K562 (cell line): ENCODE measurements around the gene CEP131. TPM values are rescaled to one million over a fixed set of nuclear protein-coding genes. Genes with fewer than 3 reads are reported as not detected.

Experiments
- BRD9 ChIP-seq: fragments of 450-650 bp; IDR thresholded peaks from 2 replicates; pipeline ENCODE4 v1.6.1; 2018; ENCODE audit warnings: low read depth; ENCODE audit not compliant: partially characterized antibody
- CBX3 ChIP-seq, 2 experiments: IDR thresholded peaks; 1 replicate in 1 of 2; 2 replicates in 1 of 2; pipeline ENCODE4 v1.6.1; 2012; ENCODE audit warnings: inconsistent platforms in 2 of 2, low read length in 2 of 2, borderline replicate concordance in 1 of 2, control low read depth in 1 of 2
- HMG20B ChIP-seq: fragments of 250-450 bp; sonication (Bioruptor Pico); IDR thresholded peaks from 2 replicates; pipeline ENCODE4 v1.5.0; 2021; ENCODE audit warnings: mild to moderate bottlenecking
- MYBL2 ChIP-seq, 2 experiments: fragments of 450-650 bp in 1 of 2; sonication (generic) in 1 of 2; formaldehyde crosslinking in 1 of 2; IDR thresholded peaks; 2 replicates each; pipeline versions ENCODE4 v1.6.1 to v1.8.1; 2017 to 2022; ENCODE audit warnings: borderline replicate concordance in 1 of 2, inconsistent platforms in 1 of 2, low read depth in 1 of 2, mild to moderate bottlenecking in 1 of 2, missing genetic modification reagents in 1 of 2, moderate library complexity in 1 of 2
- TAF7 ChIP-seq: fragments of 450-650 bp; IDR thresholded peaks from 2 replicates; pipeline ENCODE4 v1.6.1; 2016; ENCODE audit warnings: missing genetic modification characterization, missing compliant biosample characterization
- ZFP30 ChIP-seq: fragments of 250-450 bp; sonication (Bioruptor Pico); IDR thresholded peaks from 2 replicates; pipeline ENCODE4 v1.8.0; 2022; ENCODE audit warnings: moderate library complexity, mild to moderate bottlenecking, inconsistent platforms, borderline replicate concordance
- ZNF175 ChIP-seq: fragments of 200-800 bp; sonication (Bioruptor generic); IDR thresholded peaks from 2 replicates; pipeline ENCODE4 v1.6.1; 2016; ENCODE audit warnings: low read depth, mild to moderate bottlenecking, missing genetic modification characterization, missing compliant biosample characterization
- ZNF354B ChIP-seq: fragments of 250-450 bp; sonication (Bioruptor Pico); IDR thresholded peaks from 2 replicates; pipeline ENCODE4 v1.4.0; 2020
- ZNF717 ChIP-seq: fragments of 250-450 bp; sonication (Bioruptor Pico); IDR thresholded peaks from 2 replicates; pipeline ENCODE4 v1.5.0; 2021
- polyA plus RNA-seq, 8 experiments: library from polyadenylated mRNA; depleted of rRNA in 4 of 8; stranded (reverse) in 5 of 8; unstranded in 3 of 8; fragments of >200 nt; fragmentation: Nextera tagmentation in 2 of 8; fragmentation: Illumina TruSeq in 1 of 8; extraction: Ambion mirVana in 2 of 8; extraction: Trizol in 1 of 8; gene quantifications; 2 replicates each; pipeline versions ENCODE4 v1.2.1 to v1.2.3, GENCODE V29; 2011 to 2014; ENCODE audit warnings: inconsistent platforms in 1 of 8, missing spikeins in 1 of 8
- total RNA-seq, 7 experiments: library from RNA; depleted of rRNA in 6 of 7; stranded (reverse); fragments of >200 nt in 6 of 7; fragmentation: Illumina TruSeq in 2 of 7; extraction: Trizol in 2 of 7; gene quantifications; 2 replicates each; pipeline versions ENCODE4 v1.2.1 to v1.2.3, GENCODE V29; 2011 to 2021; ENCODE audit warnings: low replicate concordance in 1 of 7
- TF ChIP-seq, protein P1 (sequence below): fragments of 450-650 bp; IDR thresholded peaks from 2 replicates; pipeline ENCODE4 v1.6.1; 2016; ENCODE audit warnings: mild to moderate bottlenecking, moderate library complexity
- TF ChIP-seq, protein P2 (sequence below): sonication (generic); formaldehyde crosslinking; IDR thresholded peaks from 2 replicates; pipeline ENCODE4 v1.8.0; 2023; ENCODE audit warnings: mild to moderate bottlenecking, missing genetic modification reagents

CEP131 gene
- total and polyA plus RNA-seq, 9 of the 15 experiments (the other 6 are each of a cell fraction or from before 2014, with no cell fraction given), result 0.24 to 21.2 (median 2.3) TPM

DNA sequence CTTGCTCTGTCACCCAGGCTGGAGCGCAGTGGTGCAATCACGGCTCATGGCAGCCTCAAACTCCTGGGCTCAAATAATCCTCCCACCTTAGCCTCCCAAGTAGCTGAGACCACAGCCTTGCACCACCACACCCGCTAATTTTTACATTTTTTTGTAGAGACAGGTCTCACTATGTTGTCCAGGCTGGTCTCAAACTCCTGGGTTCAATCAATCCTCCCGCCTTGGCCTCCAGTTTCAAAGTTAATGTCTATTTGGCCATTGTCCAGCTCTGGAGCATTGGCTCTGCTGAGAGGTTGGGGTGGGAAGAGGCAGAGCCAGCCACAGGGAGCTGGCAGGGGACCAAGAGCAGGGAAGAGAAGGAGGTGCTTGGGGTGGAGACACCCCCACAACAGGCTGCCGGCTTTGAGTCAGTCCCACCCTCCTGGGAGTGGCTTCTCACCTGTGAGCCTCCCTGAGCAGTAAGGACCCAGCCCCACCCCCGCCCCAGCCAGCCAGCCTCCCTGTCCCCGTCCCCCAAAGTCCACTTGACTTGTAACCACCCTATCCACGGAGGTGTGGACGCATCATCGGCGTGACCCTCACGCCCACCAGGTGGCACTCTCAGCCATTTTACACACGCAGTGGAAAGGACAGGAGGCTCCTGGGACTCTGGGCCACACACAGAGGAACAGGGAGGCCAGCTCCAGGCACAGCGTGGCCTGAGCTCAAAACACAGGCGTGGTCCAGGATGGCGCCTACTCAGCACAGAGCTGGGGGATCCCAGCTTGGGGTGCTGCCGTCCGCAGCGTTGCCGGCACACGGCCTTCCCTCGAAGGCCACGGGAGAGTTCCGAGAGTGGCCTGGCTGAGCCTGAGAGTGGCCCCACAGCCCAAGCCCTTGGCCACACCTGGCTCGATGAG is 80.2 kb downstream of the CEP131 start (continued):
- TF ChIP-seq, protein P1, sequence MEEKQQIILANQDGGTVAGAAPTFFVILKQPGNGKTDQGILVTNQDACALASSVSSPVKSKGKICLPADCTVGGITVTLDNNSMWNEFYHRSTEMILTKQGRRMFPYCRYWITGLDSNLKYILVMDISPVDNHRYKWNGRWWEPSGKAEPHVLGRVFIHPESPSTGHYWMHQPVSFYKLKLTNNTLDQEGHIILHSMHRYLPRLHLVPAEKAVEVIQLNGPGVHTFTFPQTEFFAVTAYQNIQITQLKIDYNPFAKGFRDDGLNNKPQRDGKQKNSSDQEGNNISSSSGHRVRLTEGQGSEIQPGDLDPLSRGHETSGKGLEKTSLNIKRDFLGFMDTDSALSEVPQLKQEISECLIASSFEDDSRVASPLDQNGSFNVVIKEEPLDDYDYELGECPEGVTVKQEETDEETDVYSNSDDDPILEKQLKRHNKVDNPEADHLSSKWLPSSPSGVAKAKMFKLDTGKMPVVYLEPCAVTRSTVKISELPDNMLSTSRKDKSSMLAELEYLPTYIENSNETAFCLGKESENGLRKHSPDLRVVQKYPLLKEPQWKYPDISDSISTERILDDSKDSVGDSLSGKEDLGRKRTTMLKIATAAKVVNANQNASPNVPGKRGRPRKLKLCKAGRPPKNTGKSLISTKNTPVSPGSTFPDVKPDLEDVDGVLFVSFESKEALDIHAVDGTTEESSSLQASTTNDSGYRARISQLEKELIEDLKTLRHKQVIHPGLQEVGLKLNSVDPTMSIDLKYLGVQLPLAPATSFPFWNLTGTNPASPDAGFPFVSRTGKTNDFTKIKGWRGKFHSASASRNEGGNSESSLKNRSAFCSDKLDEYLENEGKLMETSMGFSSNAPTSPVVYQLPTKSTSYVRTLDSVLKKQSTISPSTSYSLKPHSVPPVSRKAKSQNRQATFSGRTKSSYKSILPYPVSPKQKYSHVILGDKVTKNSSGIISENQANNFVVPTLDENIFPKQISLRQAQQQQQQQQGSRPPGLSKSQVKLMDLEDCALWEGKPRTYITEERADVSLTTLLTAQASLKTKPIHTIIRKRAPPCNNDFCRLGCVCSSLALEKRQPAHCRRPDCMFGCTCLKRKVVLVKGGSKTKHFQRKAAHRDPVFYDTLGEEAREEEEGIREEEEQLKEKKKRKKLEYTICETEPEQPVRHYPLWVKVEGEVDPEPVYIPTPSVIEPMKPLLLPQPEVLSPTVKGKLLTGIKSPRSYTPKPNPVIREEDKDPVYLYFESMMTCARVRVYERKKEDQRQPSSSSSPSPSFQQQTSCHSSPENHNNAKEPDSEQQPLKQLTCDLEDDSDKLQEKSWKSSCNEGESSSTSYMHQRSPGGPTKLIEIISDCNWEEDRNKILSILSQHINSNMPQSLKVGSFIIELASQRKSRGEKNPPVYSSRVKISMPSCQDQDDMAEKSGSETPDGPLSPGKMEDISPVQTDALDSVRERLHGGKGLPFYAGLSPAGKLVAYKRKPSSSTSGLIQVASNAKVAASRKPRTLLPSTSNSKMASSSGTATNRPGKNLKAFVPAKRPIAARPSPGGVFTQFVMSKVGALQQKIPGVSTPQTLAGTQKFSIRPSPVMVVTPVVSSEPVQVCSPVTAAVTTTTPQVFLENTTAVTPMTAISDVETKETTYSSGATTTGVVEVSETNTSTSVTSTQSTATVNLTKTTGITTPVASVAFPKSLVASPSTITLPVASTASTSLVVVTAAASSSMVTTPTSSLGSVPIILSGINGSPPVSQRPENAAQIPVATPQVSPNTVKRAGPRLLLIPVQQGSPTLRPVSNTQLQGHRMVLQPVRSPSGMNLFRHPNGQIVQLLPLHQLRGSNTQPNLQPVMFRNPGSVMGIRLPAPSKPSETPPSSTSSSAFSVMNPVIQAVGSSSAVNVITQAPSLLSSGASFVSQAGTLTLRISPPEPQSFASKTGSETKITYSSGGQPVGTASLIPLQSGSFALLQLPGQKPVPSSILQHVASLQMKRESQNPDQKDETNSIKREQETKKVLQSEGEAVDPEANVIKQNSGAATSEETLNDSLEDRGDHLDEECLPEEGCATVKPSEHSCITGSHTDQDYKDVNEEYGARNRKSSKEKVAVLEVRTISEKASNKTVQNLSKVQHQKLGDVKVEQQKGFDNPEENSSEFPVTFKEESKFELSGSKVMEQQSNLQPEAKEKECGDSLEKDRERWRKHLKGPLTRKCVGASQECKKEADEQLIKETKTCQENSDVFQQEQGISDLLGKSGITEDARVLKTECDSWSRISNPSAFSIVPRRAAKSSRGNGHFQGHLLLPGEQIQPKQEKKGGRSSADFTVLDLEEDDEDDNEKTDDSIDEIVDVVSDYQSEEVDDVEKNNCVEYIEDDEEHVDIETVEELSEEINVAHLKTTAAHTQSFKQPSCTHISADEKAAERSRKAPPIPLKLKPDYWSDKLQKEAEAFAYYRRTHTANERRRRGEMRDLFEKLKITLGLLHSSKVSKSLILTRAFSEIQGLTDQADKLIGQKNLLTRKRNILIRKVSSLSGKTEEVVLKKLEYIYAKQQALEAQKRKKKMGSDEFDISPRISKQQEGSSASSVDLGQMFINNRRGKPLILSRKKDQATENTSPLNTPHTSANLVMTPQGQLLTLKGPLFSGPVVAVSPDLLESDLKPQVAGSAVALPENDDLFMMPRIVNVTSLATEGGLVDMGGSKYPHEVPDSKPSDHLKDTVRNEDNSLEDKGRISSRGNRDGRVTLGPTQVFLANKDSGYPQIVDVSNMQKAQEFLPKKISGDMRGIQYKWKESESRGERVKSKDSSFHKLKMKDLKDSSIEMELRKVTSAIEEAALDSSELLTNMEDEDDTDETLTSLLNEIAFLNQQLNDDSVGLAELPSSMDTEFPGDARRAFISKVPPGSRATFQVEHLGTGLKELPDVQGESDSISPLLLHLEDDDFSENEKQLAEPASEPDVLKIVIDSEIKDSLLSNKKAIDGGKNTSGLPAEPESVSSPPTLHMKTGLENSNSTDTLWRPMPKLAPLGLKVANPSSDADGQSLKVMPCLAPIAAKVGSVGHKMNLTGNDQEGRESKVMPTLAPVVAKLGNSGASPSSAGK, result no peak; the same call in 1 of the 2 replicates
- TF ChIP-seq MYBL2 (IDR thresholded peaks at IDR 0.05; ENCODE audit: low read depth), result no peak
- no peak for TF ChIP-seq MYBL2 (CRISPR knock-in tag; IDR thresholded peaks at IDR 0.05; ENCODE audit: borderline replicate concordance)
- TF ChIP-seq ZNF175 (CRISPR knock-in tag), result no peak
- TF ChIP-seq ZNF354B (CRISPR knock-in tag), result no peak
- TF ChIP-seq ZFP30 (CRISPR knock-in tag), result no peak
- TF ChIP-seq, protein P2, sequence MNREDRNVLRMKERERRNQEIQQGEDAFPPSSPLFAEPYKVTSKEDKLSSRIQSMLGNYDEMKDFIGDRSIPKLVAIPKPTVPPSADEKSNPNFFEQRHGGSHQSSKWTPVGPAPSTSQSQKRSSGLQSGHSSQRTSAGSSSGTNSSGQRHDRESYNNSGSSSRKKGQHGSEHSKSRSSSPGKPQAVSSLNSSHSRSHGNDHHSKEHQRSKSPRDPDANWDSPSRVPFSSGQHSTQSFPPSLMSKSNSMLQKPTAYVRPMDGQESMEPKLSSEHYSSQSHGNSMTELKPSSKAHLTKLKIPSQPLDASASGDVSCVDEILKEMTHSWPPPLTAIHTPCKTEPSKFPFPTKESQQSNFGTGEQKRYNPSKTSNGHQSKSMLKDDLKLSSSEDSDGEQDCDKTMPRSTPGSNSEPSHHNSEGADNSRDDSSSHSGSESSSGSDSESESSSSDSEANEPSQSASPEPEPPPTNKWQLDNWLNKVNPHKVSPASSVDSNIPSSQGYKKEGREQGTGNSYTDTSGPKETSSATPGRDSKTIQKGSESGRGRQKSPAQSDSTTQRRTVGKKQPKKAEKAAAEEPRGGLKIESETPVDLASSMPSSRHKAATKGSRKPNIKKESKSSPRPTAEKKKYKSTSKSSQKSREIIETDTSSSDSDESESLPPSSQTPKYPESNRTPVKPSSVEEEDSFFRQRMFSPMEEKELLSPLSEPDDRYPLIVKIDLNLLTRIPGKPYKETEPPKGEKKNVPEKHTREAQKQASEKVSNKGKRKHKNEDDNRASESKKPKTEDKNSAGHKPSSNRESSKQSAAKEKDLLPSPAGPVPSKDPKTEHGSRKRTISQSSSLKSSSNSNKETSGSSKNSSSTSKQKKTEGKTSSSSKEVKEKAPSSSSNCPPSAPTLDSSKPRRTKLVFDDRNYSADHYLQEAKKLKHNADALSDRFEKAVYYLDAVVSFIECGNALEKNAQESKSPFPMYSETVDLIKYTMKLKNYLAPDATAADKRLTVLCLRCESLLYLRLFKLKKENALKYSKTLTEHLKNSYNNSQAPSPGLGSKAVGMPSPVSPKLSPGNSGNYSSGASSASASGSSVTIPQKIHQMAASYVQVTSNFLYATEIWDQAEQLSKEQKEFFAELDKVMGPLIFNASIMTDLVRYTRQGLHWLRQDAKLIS, result no peak
- no peak for TF ChIP-seq BRD9
- TF ChIP-seq ZNF717, result no peak
- TF ChIP-seq CBX3 (IDR thresholded peaks at IDR 0.05; ENCODE audit: borderline replicate concordance in 1 of 2, low read length in 2 of 2), result no peak
- no peak for TF ChIP-seq TAF7 (tag)
- TF ChIP-seq HMG20B (CRISPR knock-in tag), result no peak
